DOHH2 (cell line): ENCODE results near the gene ZBTB1.
A peak's percentile ranks its signal among the peaks of the same experiment; 100 is the strongest.

ENCODE experiments used
- H3F3A ChIP-seq: fragments of 200-600 bp; sonication (generic), shearing (Covaris generic); 2 replicates; pipeline ENCODE4 v1.6.0; 2016; ENCODE audit warnings: antibody characterized with exemption, mild to moderate bottlenecking; ENCODE audit not compliant: control insufficient read depth, insufficient read depth
- H3K27ac ChIP-seq: fragments of 200-600 bp; sonication (generic); 2 replicates; pipeline ENCODE4 v1.5.1; 2014; ENCODE audit warnings: low read depth, mild to moderate bottlenecking, low read length, moderate library complexity
- H3K27me3 ChIP-seq: fragments of 200-600 bp; sonication (generic); 2 replicates; pipeline ENCODE4 v1.6.1; 2014; ENCODE audit warnings: mild to moderate bottlenecking, low read length, mixed read lengths; ENCODE audit not compliant: control insufficient read depth
- H3K36me3 ChIP-seq: fragments of 200-600 bp; sonication (generic); 2 replicates; pipeline ENCODE4 v1.6.1; 2014; ENCODE audit warnings: mild to moderate bottlenecking, low read length, moderate library complexity, mixed read lengths; ENCODE audit not compliant: control insufficient read depth
- H3K4me1 ChIP-seq: fragments of 200-600 bp; sonication (generic); 2 replicates; pipeline ENCODE4 v1.6.1; 2014; ENCODE audit warnings: mild to moderate bottlenecking, low read length, mixed read lengths; ENCODE audit not compliant: control insufficient read depth
- H3K4me2 ChIP-seq: fragments of 200-600 bp; sonication (generic); 2 replicates; pipeline ENCODE4 v1.6.0; 2014; ENCODE audit warnings: mild to moderate bottlenecking, low read length, moderate library complexity
- H3K4me3 ChIP-seq: fragments of 200-600 bp; sonication (generic); 2 replicates; pipeline ENCODE4 v1.5.1; 2014; ENCODE audit warnings: mild to moderate bottlenecking, low read length, mixed read lengths
- H3K79me2 ChIP-seq: fragments of 200-600 bp; sonication (generic); 2 replicates; pipeline ENCODE4 v1.6.1; 2014; ENCODE audit warnings: mild to moderate bottlenecking, low read length, mixed read lengths; ENCODE audit not compliant: control insufficient read depth
- H3K9me2 ChIP-seq: fragments of 200-600 bp; sonication (generic); replicated peaks from 2 replicates; pipeline ENCODE4 v1.6.1; 2014; ENCODE audit warnings: mild to moderate bottlenecking, low read length, mixed read lengths; ENCODE audit not compliant: control insufficient read depth
- H3K9me3 ChIP-seq: fragments of 200-600 bp; sonication (generic); 2 replicates; pipeline ENCODE4 v1.6.1; 2014; ENCODE audit warnings: antibody characterized with exemption, low read length, mixed read lengths; ENCODE audit not compliant: control insufficient read depth, insufficient read depth
- H4K20me1 ChIP-seq: fragments of 200-600 bp; sonication (generic); 2 replicates; pipeline ENCODE4 v1.6.0; 2014; ENCODE audit warnings: low read depth, mild to moderate bottlenecking, antibody characterized with exemption, low read length, moderate library complexity; ENCODE audit not compliant: control insufficient read depth, insufficient read depth
- EZH2phosphoT487 ChIP-seq: fragments of 200-600 bp; sonication (generic); IDR thresholded peaks from 2 replicates; pipeline ENCODE4 v1.6.1; 2017; ENCODE audit warnings: borderline replicate concordance, mild to moderate bottlenecking, antibody characterized with exemption, low read length, moderate library complexity, mixed read lengths
- TF ChIP-seq, protein P1 (sequence below): fragments of 200-600 bp; sonication (generic); IDR thresholded peaks from one replicate; pipeline ENCODE4 v1.5.1; 2014; ENCODE audit warnings: antibody characterized with exemption, mild to moderate bottlenecking, low read depth, low read length; ENCODE audit not compliant: poor library complexity, severe bottlenecking

Gene ZBTB1

GRCh38 chr14:64478634-64479250 is 25.8 kb upstream of the ZBTB1 start:
- Histone ChIP-seq H3K4me3 (no peak overlapping the region), H3K4me1 (no peaks in the 10 kb centered on the region), H3K9me3 (no peaks in the 10 kb centered on the region), H3K79me2 (peaks cover 9% of the 10 kb centered on the region; the same call in 1 of the 2 replicates), H3F3A (peaks cover 20% of the 10 kb centered on the region), H3K9me2 (no peaks in the 10 kb centered on the region), H4K20me1 (peaks cover 9% of the 10 kb centered on the region; the same call in 1 of the 2 replicates), H3K27me3 (no peaks in the 10 kb centered on the region), H3K36me3 (peaks cover 14% of the 10 kb centered on the region), H3K27ac (no peak overlapping the region), H3K4me2 (no peak overlapping the region)
- TF ChIP-seq EZH2phosphoT487: no peak
- TF ChIP-seq, protein P1, sequence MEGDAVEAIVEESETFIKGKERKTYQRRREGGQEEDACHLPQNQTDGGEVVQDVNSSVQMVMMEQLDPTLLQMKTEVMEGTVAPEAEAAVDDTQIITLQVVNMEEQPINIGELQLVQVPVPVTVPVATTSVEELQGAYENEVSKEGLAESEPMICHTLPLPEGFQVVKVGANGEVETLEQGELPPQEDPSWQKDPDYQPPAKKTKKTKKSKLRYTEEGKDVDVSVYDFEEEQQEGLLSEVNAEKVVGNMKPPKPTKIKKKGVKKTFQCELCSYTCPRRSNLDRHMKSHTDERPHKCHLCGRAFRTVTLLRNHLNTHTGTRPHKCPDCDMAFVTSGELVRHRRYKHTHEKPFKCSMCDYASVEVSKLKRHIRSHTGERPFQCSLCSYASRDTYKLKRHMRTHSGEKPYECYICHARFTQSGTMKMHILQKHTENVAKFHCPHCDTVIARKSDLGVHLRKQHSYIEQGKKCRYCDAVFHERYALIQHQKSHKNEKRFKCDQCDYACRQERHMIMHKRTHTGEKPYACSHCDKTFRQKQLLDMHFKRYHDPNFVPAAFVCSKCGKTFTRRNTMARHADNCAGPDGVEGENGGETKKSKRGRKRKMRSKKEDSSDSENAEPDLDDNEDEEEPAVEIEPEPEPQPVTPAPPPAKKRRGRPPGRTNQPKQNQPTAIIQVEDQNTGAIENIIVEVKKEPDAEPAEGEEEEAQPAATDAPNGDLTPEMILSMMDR: peak; percentile 50

DNA sequence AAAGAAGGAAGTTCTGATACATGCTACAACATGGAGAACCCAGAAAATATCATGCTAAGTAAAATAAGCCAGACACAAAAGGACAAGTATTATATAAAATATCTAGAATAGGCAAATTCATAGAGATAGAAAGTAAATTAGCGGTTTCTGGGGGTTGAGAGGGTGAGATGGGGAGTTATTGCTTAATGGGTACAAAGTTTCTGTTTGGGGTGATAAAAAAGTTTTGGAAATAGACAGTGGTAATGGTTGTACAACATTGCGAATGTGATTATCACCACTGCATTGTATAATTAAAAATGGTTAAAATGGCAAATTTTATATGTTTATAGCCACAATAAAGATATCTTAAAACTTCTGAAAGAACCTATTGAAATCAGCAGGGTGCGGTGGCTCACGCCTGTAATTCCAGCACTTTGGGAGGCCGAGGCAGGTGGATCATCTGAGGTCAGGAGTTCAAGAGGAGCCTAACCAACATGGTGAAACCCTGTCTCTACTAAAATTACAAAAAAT is 15.9 kb upstream of the ZBTB1 start:
- Histone ChIP-seq H3K4me2 (no peak overlapping the region), H3K4me3 (no peak overlapping the region), H3K27me3 (no peaks in the 10 kb centered on the region), H3K36me3 (peaks cover 78% of the 10 kb centered on the region), H3K9me3 (no peaks in the 10 kb centered on the region), H3F3A (peaks cover 11% of the 10 kb centered on the region; the same call in 1 of the 2 replicates), H3K4me1 (no peaks in the 10 kb centered on the region; the same call in 1 of the 2 replicates), H3K27ac (no peak overlapping the region), H4K20me1 (no peaks in the 10 kb centered on the region), H3K79me2 (peaks cover 55% of the 10 kb centered on the region), H3K9me2 (no peaks in the 10 kb centered on the region)
- TF ChIP-seq, protein P1: no peak
- TF ChIP-seq EZH2phosphoT487: no peak

DNA sequence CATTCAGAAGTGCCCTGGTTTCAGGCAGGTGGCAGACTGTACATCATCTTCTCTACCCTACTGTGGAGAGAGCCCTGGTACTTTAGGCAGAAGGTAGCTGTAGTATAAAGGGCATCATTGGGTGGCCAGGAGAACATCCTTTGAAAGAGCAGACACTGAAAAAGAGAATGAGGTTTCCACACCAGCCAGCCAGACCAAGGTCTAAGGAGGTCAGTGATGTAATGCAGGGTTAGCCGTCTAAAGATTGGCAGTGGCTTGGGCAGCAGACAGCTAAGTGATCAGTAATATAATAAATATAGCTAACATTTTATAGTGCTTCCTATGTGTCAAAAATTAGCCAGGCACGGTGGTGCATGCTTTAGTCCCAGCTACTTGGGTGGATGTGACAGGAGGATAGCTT is 12.9 kb upstream of the ZBTB1 start:
- H3K79me2 ChIP-seq: peaks cover 71% of the 10 kb centered on the region
- H3K36me3 ChIP-seq: peaks cover 71% of the 10 kb centered on the region
- no peaks in the 10 kb centered on the region for H3K9me2 ChIP-seq
- peaks cover 10% of the 10 kb centered on the region; the same call in 1 of the 2 replicates for H3F3A ChIP-seq
- no peak overlapping the region for H3K4me3 ChIP-seq
- TF ChIP-seq EZH2phosphoT487: no peak
- TF ChIP-seq, protein P1: no peak
- no peak overlapping the region for H3K27ac ChIP-seq
- H3K9me3 ChIP-seq: no peaks in the 10 kb centered on the region
- H3K4me2 ChIP-seq: no peak overlapping the region
- no peaks in the 10 kb centered on the region for H3K27me3 ChIP-seq
- H4K20me1 ChIP-seq: peaks cover 5% of the 10 kb centered on the region; the same call in 1 of the 2 replicates
- no peaks in the 10 kb centered on the region; the same call in 1 of the 2 replicates for H3K4me1 ChIP-seq
